SKM-1 (cell line): ENCODE measurements around the gene PSMG1.

Source experiments
- DNase-seq: peaks from one replicate; lab custom pipeline; 2025; ENCODE audit not compliant: unreplicated experiment; lab: John Stamatoyannopoulos, UW

PSMG1 gene

DNA sequence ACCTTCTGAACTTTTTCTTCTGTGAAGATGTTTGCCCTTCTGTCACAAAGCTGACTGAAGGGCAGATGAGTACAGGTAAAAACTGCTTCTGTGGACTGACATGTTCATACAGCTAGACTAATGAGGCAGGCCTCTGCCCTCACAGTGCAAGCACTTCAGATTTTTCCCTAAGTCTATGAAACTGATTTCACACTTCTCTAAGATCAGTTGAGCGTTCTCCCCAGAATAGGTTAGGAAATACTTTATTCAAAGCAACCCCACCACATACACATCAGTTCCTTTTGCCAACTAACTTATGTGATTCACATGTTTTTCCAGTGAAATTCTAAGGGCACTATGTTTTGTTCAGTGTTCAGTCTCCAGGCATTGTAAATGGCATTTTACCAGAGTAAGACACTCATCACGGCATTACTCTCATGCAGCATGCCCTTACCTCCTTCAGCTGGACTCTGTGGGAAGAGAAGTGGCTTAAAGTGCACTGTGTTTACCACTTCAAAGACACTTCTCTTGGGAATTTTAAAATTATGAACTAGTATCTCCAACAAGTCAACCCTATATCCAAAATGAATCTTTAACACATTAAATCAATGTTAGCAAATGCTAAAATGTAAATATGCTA is 5.4 kb upstream of the PSMG1 start:
- DNase-seq: no peak

DNA sequence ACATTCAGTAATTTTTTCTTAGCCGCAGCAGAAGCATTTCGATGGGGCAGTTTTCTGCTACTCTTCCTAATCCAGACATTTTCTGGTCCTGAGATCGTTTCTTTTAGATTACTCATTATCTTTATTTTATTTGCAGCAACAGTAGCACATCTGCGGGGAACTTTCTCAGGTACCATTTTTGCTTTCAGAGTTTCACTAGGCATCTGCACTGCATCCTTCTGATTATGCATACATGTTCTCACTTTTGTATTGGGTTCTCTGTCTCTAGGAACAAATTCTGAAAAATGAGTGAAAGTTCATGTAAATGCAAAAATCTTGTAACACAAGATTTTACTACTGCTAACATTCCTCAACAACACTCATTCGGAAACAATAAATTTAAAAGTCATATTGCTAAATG is 3.9 kb upstream of the PSMG1 start:
- no peak for DNase-seq

DNA sequence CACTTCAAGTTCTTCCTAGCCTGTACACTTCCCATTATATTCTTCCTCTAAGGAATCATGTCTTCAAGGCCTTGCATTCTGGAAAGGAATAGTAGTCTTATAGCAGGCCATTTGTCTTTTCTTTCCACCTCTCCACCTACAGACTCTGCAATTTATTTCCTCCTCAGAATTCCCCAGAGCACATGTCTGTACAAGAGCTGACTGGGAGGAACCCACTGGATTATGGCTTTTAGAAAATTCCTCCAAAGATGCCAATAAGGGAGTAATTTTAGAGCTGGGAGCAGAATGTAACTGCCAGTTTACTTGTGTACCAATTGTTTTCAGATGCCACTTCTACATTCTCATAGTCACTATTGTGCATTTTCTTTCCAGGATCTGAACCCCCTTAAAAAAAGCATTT is 3.4 kb upstream of the PSMG1 start:
- DNase-seq: no peak

DNA sequence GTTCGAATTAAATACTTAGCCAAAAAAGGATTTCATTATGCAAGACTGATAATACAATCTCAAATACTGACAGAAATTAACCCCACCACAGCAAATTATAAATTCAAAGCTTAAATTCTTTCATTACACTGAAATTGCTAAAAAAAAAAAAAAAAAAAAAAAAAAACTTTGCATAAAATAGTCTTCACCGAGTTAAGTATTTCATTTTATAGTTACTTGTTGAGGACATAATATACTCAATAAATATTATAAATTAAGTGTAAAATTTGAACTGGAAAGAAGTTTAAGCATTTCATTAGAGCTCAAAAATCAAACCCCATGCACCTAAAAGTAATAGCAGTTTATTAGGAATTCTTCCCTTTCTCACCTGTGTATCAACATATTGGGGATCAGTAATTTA is 1.9 kb upstream of the PSMG1 start:
- no peak for DNase-seq

DNA sequence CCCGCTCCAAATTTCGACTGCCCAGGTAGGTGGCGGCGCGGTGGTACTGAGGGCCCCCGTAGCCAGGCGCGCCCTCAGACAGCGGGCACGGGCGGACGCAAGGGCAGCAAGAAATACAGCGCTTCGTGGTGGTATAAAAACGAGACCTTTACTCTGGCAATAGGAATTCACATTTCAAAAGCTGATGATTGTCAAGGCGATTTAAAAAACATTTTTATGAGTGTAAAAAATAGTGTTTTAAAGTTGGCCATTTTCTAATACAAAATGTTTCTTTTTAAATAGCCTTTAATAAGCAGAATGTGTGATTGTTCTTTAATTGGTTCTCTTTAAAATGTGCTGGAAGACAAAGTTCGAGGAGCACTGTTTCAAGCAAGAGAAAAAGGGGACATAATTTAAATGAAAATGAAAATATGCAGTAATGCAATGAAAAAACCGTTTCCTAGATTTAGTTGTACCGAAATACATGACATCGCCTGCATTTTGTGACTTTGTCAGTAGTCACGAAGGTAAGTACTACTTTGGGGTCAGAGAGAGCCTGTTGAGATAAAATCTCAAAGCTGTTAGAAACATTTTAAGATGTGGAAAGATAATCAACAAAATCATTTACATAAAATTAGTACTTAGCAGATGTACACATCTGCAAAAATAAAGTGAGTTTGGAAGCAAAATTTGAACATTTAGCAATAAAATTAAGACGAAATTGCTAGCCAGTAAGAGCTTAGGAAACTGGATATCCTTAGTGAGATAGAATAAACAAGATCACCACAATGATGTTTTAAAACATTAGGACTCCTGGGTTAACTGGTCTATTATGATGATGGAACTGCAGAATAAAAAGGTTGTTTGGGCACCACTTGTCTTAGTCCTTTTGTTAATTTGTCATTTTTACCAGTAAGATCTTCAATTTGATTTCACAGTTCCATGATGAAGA is 1.1 kb upstream of the PSMG1 start:
- no peak for DNase-seq

DNA sequence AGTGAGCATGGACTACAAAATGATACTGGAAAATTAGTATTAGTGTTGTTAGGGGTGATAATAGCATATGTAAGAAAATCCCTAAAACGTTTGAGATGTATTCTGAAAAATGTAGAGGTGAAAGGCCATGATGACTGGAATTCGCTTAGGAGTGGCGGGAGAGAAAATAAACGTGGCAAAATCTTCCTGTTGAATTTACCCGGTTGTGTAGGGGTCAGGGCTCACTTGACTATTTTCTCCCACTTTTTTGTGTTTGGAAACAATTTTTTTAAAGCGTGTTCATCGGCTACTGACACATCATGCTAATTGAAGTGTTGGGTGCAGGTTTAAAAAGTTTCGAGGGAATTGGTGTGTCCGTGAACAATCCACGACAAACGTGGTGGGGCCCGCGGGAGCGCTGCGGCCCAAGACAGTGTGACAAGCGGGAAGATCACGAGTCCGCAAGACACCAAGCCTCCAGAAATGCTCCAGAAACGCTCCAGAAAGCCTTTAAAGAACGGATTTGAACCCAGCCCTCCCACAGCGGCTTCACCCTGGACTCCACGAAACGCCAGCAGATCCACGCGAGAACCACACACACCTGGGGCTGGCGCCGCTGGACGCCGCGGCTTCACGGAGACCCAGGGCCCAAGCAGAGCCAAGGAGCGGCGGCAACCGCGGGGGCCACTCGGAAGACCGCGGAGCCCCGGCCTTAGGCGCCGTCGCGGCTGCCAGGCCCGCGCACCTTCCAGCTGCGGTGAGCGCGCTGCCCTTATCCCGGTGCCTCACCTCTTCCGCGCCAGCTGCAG is 573 bp downstream of the PSMG1 start:
- DNase-seq: no peak

DNA sequence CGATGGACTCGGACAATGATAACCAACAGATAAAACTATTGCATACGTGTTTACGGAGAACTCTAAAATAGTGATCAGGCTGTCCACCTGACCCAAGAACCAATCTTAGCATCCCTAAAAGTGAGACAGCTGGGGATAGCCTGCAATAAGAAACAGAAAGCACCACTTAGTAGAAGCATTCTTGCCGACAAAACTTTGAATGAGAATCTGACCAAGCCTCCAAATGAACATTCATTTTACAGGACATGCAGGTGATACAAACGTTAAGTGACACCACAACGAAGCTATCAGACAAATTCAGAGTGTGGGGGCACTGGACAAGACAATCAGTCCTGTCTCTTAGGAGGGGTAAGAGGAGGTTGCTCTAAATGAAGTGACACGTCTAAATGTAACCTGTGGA is 1.2 kb downstream of the PSMG1 start:
- DNase-seq: no peak

DNA sequence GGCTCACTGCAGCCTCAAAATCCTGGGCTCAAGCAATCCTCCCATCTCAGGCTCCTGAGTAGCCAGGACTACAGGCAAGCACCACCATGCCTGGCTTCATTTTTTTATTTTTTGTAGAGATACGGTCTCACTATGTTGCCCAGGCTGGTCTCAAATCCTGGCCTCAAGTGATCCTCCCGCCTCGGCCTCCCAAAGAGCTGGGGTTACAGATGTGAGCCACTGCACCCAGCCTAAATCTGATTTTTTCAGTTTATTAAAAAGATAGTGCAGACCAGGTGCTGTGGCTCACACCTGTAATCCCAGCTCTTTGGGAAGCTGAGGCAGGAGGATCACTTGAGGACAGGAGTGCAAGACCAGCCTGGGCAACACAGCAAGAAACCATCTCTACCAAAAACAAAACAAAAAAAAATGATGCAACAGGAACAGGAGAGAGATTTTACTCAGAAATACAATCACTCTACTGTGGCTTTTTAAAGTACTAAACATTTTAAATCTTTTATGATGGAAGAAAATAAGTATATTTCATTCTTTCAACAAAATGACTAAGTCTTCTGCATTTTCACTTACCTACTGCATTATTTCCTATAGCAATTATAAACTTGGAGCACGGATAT is 1.9 kb downstream of the PSMG1 start:
- no peak for DNase-seq

DNA sequence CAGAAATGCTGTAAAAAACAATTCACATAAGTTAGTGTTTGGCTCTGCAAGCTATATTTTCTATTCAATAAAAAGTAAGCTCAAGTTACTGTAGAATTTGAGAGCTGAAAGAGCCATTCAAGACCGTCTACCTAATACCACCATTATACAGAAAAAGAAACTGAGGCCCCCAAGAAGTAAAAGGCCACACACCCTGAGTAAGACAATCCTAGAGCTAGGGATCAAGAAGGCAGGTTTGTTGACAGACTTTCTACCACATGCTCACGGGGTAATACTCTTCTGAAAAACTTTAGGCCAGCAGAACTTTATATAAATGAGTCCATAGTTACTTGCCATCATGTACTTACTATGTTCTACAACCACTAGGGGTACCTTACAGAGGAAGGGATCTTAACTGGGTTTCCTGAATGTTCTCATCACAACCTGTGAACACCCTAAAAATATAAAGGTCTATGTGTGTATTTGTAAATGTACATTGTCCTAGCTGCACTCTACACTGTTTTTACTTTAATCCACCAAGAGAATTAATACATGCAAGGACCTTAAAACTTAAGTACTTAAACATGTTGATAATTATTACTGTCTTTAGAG is 2.7 kb downstream of the PSMG1 start:
- no peak for DNase-seq

DNA sequence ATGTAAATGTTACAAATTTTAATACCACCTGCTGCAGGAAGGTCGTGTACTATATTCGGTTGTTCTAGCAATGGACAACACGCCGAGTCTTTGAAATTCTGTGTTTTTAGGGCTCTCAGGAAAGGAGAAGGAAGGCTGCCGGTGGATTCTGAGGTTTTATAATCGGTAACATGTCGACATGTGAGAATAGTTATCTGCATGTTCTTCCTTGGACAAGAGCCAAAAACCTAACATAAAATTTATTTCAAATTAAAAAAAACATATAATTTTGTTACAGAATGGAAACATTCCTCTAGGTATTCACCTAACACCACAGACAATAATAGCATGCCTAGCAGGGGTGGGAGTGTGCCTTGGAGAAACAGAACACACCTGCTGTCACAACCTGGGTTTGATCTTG is 4.8 kb downstream of the PSMG1 start:
- no peak for DNase-seq

DNA sequence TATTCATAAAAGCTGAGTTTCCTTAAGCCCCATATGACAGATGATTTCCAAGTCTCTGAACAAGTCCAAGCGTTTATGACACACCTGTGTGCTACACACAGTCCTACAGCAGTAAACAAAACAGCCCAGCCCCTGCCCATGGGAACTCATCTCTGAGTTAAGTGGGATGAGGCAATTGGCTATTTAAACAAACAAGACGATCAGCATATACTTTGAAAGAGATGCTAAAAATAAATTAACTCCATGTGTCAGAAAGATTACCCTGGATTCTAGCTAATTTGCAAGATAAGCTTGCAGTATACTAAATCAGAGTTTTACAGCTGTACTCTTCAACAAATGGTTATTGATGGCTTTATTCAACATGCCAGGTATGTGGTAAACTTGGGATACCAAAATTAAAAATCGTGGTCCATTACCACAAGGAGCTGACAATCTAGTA is 7.0 kb downstream of the PSMG1 start:
- DNase-seq: no peak

DNA sequence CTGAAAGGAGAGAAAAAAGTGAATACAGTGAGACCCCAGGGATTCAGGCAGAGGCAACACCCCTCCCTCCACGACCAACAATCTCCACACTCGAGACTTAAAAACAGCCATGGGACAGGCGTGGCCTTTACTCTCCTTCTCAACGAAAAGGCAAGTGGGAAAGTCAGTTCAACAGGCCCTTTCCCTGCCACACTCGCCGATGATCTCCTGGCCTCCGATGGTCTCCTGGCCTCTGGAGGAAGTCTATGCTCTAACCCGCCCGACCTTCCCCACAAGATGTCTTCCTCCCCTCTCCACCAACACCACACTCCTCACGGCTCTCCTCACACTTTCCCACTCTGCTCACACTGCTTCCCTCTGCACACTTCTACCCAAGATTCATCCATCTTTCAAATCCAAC is 7.6 kb downstream of the PSMG1 start:
- no peak for DNase-seq

DNA sequence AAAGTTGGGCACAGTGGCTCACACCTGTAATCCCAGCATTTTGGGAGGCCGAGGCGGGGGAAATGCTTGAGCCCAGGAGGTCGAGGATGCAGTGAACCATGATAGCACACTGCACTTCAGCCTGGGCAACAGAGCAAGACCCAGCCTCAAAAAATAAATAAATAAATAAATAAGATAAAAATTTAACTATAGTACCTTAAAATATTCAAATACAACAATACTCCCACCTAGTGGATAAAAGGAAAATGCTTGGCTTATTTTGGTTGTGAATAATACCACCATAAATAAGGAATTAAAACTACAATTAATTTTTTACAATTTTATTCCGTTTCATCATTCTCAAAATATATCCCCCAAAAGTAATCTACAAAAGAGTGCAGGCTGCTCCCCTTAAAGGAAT is 8.1 kb downstream of the PSMG1 start:
- DNase-seq: no peak

DNA sequence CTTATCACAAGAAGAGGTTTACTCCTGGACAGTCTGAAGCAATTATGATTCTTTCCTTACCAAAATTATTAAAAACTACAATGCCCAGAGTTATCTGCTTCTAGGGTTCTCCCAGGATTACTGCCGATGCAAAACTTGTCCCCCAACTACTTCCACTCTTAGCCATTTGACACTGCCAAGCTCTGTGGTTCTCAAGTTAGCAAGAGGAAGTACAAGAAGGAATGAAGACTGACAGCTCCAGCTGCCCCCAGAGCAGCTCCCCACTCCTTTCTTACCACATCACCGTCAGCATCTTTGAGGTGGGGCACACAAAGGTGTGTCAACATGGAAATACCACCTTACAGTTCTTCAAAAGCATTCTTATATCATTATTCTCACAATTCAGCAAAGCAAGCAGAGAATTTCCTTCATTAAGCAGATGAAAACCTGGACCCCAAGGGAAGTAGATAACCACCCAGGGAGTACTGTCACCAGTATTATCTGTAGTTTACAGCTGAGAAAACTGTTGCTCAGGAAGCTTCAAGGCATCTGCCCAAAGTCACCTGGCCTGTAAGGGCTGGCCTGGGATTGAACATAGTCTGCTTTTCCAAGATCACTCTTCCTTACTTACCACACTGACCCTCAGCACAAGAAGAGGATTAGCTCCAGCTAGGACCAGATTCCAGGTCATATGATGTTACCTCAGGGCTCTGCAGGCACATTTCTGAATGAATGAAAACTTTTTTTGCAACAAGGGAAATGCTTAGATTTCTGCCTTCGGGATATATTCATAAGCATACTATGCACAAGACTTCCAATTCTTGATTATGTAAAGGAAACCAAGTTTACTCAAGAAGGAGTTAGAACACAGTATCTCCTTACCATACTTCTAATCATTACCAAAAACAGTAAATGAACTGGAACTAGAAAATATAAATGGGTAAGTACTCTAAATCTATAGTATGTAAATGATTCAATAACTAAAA is 9.3 kb downstream of the PSMG1 start:
- no peak for DNase-seq

DNA sequence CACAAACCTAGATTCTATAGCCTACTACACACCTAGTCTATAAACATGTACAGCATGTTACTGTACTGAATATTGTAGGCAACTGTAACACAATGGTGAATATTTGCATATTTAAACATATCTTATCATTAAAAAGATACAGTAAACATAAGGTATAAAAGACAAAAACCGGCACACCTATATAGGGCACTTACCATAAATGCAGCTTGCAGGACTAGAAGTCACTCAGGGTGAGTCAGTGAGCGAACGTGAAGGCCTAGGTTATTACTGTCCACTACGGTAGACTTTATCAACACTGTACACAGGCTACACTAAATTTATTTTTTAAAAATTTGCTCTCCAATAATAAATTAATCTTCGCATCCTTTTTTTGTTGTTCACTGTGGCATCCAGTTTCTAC is 13.3 kb downstream of the PSMG1 start:
- no peak for DNase-seq

DNA sequence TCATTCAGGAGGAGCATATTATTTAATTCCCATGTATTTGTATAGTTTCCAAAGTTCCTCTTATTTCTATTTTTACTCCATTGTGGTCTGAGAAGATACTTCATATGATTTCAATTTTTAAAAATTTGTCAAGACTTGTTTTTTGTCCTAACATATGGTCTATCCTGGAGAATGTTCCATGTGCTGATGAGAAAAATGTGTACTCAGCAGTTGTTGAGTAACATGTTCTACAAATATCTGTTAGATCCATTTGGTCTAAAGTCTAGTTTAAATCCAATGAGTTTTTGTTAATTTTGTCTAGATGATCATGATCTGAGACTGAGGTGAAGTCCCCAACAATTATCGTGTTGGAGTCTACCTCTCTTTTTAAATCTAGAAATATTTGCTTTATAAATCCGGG is 14.5 kb downstream of the PSMG1 start:
- DNase-seq: no peak

DNA sequence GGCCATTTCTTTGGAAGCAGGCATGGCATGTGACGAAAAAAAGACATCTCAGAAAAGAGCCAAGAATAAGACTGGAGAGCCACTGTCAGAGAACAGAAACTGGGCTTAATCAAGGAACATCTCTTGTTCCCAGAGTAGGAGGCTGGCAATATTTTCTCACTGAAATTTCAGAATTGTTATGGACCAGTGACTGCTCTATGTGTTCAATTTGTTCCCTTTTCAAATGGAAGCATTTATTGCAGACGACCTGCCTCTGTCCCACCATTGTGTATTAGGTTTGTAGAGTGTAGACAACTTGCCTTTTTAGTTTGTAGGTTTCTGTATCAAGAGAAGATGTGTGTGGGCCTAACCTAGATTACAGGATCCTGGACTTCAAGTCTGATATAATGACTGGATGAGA is 18.7 kb downstream of the PSMG1 start:
- DNase-seq: no peak

DNA sequence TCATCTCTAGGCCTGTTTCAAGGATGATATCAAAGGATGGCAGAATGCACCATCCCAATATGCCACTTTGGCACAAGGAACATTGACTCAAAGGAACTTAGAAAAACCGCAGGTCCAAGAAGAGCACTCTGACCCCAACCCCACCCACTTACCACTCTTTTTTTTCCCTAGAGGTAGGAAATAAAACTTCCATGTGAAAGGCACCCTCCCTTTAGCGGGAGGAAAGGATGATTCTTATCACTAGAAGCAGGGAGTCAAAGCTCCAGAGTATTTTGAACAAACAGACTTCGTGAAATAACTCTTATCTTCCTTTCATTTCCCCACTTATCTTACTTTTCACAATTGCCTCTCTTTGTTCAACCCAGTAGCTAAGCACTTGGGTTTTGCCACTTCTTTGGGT is 22.2 kb downstream of the PSMG1 start:
- no peak for DNase-seq

DNA sequence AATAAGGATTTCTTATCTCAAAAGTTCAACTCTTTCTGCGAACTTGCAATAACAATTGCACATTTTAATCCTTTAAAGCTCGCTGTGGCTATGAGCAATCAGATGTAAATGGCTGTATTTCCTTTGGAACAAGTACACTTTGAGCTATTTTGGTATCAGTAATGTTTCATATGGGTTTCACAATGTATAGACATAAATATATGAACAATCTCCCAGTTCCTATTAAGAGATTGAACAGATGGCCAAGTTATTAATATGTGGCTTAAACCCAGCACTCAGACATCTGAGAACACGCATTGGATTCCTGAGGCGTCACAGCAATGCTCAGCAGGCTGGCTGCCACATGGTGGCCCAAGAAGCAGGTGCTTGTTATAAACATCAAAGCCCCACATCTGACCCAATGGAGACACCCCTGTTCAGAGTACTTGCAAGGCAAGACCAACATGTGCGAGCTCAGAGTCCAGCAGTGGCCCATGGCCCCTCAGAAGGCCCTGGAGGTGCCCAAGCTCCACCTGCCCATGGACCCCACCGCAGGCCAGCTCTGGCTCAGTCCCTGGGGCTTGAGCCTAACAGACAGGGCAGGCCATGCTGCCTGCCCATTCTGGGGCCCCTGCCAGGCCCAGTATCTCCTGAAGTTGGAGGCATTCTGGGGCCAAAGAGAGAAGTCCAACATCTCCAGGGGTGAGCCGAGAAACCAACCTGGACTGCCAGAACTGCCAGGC is 23.7 kb downstream of the PSMG1 start:
- DNase-seq: no peak
